H1 (cell line): ENCODE data around the gene ETV2. TPM values are rescaled to one million over a fixed set of nuclear protein-coding genes. Genes with fewer than 3 reads are reported as not detected.

Experiments used
- TAF7 ChIP-seq: optimal IDR thresholded peaks from 2 replicates; pipeline ENCODE3; 2011; ENCODE audit warnings: low read depth, mild to moderate bottlenecking, inconsistent platforms, low read length, moderate library complexity, borderline replicate concordance
- polyA plus RNA-seq, 7 experiments: library from polyadenylated mRNA; depleted of rRNA in 3 of 7; stranded (reverse) in 5 of 7; unstranded in 2 of 7; fragments of >200 nt in 5 of 7; fragments of 200-250 nt in 2 of 7; gene quantifications; 1 replicate in 5 of 7; 2 replicates in 1 of 7; 4 replicates in 1 of 7; pipeline versions ENCODE4 v1.2.1 to v1.2.3, GENCODE V29; 2011 to 2013; ENCODE audit warnings: missing spikeins in 2 of 7, mixed read lengths in 2 of 7
- total RNA-seq: library from RNA; stranded (reverse); fragmentation: NEBNext Ultra II Directional; extraction: Animal tissue kit (Norgen Biotek cat#: 25700); gene quantifications from 2 replicates; pipeline ENCODE4 v1.2.1, GENCODE V29; 2021

Gene ETV2
- total and polyA plus RNA-seq, 2 of the 8 experiments (the other 6 are each of a cell fraction or from before 2014, with no cell fraction given): 0.88 to 1.3 TPM

GRCh38 chr19:35596366-35596999, 45.1 kb upstream of the ETV2 start (continued):
- no peak for TF ChIP-seq TAF7
